Myocyte (in vitro differentiated cells): ENCODE results near the gene EPB41L4A. TPM values are rescaled to one million over a fixed set of nuclear protein-coding genes. Genes with fewer than 3 reads are reported as not detected.

Source experiments
- DNase-seq: peaks from one replicate; pipeline ENCODE4 v3.0.0-alpha.2; 2012; ENCODE audit warnings: low read depth
- total RNA-seq: library from RNA; depleted of rRNA; stranded (reverse); fragments of >200 nt; gene quantifications from 2 replicates; pipeline ENCODE4 v1.2.3, GENCODE V29; 2014

The EPB41L4A gene
- total RNA-seq, 1 donor from 2014 or later: 0.86 TPM

DNA sequence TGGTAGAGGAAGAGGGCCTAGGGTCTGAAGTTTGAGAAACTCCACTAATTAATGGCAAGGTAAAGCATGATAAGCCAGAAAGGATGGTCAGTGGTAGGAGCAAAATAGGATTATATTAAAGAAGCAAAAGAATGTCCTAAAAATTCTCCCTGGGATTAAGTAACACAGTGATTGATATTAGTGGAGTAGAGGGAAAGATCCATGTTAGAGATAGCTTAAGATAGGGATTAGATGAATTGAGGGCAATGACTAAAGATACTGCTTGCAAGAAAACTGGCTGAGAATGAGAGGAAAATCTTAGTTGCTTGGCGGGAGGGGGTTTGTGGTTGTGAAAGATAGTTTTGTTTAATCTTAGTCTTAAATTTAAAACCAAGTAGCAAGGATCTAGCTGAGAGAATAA lies 255.6 kb downstream of the EPB41L4A start:
- no peak for DNase-seq

- DNase-seq: no peak
These were observed 257.7 kb downstream of the EPB41L4A start for GRCh38 chr5:112161392-112161748.

DNA sequence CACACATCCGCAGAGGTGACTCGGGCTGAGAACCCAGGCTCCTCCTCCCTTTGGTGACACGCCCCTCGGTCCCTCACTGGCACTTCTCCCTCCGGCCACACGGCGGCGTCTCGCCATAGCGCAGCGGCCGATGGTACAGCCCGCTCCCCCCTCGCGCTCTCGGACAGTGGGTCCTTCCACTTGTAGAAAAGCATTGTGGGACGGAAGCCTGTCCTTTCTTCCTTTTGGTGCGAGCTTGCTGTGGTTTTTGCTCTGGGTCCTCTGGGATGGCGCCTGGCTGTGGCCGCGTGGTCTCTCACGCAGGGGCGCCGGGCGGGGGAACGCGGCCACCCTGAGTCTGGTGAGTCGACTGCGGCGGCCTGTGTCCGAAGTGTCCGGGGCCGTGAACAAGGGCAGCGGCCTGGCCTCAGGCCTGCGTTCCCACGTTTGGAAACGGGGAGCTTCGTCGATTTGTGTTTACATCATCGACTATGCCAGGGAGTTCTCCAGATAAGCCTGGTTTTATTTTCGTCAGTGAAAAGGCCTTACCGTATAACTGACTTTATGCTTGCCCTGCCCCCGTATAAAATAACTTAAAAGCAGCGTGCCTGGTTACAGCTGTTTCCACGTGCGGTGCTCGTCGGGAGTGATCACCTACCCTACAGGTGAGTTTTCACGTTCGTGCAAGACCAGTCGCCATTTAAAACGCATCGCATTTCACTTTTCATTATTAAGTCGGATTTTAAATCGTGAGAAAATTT lies 258.3 kb downstream of the EPB41L4A start:
- DNase-seq: peak; percentile 93

DNA sequence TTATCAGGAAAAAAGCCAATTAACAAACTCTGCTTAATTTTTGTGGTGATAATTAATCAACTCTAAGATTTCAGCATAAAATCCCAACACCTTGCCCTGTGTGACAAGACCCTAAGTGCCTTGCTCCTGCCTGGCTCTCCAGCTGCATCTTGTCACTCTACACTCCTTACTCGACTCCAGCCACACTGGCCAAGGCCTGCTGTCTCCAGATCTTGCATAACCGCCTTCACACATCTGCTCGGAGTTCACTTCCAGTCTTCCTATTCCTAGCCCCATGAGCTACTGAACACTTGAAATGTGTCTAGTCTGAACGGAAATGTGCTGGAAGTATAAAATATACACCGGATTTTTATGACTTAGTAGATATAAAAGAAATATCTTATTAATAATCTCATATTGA lies 259.6 kb downstream of the EPB41L4A start:
- no peak for DNase-seq

DNA sequence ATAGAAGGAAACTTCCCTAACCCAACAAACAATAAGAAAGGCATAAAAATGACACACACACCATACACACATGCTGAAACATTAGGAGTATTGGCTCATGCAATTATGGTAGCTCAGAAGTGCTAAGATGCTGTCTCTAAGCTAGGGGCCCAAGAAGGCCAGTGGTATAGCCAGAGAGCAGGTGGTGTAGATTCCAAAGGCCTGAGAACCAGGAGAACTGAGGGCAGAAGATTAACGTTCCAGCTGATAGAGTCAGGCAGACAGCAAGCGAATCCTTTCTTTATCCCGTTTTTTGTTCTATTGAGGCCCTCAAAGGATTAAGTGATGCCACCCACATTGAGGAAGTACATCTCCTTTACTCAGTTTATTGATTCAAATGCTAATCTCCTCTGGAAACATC lies 262.9 kb downstream of the EPB41L4A start:
- DNase-seq: peak; percentile 26

DNA sequence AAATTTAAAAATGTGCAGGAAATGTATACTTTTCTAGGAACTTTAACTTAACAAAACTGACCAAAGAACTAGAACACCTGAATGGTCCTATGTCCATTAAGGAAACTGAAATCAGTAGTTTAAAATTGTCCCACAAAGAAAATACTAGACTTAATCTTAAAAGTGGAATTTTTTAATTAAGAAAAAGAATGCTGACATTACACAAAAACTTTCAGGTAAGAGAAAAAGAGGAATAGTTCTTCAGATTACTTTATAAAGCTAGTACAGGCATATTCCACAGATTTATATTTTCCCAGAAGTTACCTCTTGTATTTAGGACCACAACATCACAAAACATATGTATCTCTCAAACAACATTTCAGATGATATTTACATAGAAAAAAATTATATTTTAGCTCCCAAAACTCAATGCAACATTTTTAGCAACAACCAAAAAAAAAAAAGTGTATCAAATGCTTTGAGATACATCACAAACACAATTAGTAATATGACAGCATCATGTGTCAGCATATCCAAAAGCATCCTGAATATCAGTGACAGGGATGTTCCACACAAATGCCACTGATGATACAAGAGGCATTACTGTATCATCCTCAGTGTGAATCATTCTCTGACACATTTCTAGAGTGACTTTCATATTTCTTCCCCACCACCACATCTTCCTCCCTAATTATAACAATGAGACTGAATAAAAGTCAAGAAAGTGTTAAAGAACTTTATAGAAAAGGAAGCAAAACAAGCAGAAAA lies 264.0 kb downstream of the EPB41L4A start:
- DNase-seq: peak; percentile 70

DNA sequence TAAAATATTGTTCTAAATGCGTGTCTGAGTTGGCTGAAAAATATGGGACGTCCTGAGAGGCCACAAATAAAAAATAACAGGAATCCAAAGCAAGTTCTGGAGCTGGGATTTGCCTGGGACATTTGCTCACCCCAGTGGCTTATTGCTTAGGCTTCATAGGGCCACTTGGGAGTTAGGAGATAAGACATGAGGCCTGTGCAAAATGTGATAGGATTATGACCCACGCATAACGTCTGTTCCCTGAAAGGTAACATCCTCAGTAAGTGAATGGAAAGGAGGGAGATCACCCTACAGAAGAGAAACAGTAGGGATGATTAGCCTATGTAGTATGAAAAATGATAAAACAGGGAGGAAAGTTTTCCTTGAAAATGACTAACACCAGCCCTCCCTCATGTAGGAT lies 269.4 kb downstream of the EPB41L4A start:
- DNase-seq: no peak

GRCh38 chr5:112146323-112147226 lies 272.5 kb downstream of the EPB41L4A start:
- DNase-seq: peak; percentile 88

- no peak for DNase-seq
These were observed 275.4 kb downstream of the EPB41L4A start for GRCh38 chr5:112143690-112144089.

- DNase-seq: peak; percentile 56
These were observed 276.3 kb downstream of the EPB41L4A start for GRCh38 chr5:112142769-112143270.

DNA sequence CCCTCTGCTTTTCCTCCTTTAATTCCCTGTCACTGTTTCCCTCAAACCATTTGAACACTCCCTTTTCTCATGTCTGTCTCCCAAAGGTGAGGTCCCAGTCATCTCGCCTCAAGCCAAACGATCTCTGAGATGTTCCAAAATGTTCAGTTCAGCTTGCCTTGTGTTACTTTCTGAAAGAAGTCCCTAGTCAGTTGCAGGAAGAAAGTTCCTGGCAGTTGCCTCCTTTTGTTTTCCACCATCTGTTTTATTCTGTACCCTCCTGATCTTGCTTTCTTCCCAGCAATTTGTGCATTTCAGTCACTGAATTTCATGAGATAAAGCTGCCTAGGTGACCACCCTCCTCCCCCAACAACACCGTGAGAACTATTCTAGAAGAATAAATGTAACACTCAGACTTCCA lies 277.5 kb downstream of the EPB41L4A start:
- DNase-seq: no peak

DNA sequence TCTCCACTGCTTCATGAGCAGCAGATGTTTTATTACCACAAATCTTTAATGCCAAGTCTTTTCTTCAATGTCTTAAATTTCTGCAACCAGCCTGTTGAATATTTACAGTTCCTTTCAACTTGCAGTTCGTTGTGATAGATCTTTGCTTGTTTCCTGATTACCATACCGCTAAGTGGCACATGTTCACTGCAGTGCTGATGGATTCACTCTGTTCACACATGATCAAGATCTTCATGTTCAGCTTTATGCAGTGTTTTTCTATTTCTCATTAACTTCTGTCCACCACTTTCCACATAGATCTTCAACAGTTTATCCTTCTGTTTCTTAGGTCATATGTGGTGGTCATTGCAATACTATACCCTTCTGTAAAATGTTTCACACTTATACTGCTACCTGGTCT lies 280.6 kb downstream of the EPB41L4A start:
- DNase-seq: no peak

- DNase-seq: no peak
These were observed 282.3 kb downstream of the EPB41L4A start for GRCh38 chr5:112136773-112137172.

DNA sequence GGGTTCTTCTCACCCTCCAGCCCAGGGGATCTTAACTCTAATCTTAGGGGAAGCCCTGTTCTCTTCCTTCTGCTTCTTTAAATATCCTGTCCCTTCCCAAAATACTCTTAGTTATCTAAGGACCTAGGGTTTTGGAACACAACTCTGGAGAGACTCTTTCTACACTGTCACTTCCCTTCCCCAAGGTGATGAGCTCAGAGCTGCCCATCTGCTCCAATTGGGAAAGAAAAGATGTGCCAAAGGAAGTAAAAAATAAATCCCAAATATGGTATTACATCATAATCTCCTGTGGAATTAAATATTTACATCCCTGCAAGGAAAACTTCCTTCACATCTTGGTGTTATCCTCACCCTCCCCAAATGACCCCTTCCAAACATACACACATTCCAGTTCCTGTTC lies 291.2 kb downstream of the EPB41L4A start:
- DNase-seq: no peak

GRCh38 chr5:112126982-112127381 lies 292.1 kb downstream of the EPB41L4A start:
- DNase-seq: no peak

- DNase-seq: no peak
These were observed 293.2 kb downstream of the EPB41L4A start for GRCh38 chr5:112125903-112126302.

DNA sequence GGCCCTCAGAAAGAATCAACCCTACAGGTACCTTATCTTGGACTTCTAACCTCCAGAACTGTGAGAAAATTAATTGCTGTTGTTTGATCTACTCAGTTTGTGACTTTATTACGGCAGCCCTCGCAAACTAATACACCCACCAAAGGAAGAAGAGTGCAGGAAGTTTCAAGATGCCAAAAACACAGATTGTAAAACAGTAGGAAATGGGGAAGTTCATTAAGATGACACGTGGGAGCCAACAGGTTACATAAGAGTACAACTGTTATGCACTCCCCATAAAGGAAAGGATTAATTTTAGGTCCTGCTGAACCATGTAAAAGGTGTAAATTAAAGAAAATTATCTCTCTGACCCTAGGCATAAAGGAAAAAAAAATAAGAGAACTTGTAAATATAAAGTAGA lies 294.3 kb downstream of the EPB41L4A start:
- no peak for DNase-seq

- no peak for DNase-seq
These were observed 296.0 kb downstream of the EPB41L4A start for GRCh38 chr5:112123086-112123485.

DNA sequence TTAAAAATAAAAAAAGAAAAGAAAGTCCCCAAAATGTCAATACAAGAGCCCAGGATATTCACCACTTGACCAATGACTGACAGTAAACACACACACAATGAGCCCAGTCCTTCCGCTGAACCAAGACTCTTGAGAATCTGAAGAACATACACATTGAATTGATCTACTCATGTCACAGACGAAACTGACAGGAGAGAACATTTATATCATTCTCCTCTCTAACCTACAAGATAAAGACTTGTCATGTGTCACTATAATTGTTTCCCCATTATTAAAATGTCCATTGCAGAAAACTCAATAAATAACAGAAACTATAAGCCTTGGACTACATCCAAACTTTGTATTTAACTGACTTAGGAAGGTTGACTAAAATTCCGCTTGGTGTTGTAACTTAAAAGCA lies 296.7 kb downstream of the EPB41L4A start:
- no peak for DNase-seq

GRCh38 chr5:112121258-112121657 lies 297.8 kb downstream of the EPB41L4A start:
- DNase-seq: peak; percentile 3

DNA sequence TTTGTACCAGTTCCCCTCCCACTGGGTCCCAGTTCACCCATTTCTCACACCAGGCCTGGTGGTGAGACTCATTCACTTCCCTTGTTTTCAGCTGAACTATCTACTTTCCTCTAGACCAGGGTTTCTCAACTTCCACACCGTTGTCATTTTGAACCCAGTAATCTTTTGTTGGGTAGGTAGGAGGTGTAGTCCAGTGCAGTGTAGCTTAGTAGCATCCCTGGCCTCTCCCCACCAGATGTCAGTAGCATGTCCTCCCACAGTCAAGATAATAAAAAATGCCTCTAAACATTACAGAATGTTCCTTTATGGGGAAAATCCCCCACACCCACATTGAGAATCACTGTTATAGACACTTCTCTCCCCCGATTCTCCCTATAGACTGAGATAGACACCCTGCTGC lies 299.1 kb downstream of the EPB41L4A start:
- DNase-seq: no peak

DNA sequence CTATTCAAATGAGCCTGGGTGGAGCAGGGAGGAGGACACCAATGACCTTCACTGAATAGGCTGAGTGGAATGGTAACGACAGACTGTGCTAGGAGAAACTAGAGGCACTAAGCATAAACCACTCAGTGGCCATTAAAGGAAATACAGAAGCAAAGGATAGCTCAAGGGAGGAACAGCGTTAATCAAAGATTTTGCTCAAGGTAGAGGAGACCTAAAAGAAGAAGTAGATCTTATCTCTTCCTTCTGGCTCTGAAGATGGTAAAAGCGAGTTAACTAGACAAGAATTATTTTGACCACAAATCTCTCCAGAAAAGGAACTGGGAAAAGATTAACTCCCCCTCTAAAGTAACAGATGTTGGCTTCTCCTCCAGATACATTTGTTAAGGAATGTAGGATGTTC lies 299.6 kb downstream of the EPB41L4A start:
- peak; percentile 2 for DNase-seq
